ENCODE measurements around the gene EPS8L1.

GRCh38 chr19:55071129-55071502 lies 4.6 kb upstream of the EPS8L1 start:
- TF ChIP-seq, protein P1, sequence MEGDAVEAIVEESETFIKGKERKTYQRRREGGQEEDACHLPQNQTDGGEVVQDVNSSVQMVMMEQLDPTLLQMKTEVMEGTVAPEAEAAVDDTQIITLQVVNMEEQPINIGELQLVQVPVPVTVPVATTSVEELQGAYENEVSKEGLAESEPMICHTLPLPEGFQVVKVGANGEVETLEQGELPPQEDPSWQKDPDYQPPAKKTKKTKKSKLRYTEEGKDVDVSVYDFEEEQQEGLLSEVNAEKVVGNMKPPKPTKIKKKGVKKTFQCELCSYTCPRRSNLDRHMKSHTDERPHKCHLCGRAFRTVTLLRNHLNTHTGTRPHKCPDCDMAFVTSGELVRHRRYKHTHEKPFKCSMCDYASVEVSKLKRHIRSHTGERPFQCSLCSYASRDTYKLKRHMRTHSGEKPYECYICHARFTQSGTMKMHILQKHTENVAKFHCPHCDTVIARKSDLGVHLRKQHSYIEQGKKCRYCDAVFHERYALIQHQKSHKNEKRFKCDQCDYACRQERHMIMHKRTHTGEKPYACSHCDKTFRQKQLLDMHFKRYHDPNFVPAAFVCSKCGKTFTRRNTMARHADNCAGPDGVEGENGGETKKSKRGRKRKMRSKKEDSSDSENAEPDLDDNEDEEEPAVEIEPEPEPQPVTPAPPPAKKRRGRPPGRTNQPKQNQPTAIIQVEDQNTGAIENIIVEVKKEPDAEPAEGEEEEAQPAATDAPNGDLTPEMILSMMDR (IDR thresholded peaks at IDR 0.05) = no peak
- TF ChIP-seq POLR2A (IDR thresholded peaks at IDR 0.05) = no peak

Data from thyroid gland (tissue), 4 donors.